GM23338 (cell line): ENCODE data around the gene TEKTIP1.

Source experiments
- CREB1 ChIP-seq: fragments of 250-450 bp; sonication (Bioruptor Pico); IDR thresholded peaks from 2 replicates; pipeline ENCODE4 v1.5.0; 2020; ENCODE audit warnings: low read depth, mild to moderate bottlenecking, moderate library complexity
- EZH2 ChIP-seq: fragments of 200-600 bp; sonication (generic); IDR thresholded peaks from one replicate; pipeline ENCODE4 v1.8.0; 2017; ENCODE audit warnings: antibody characterized with exemption, mild to moderate bottlenecking, low read depth; ENCODE audit not compliant: unreplicated experiment
- EZH2phosphoT487 ChIP-seq: fragments of 200-600 bp; sonication (generic); IDR thresholded peaks from one replicate; pipeline ENCODE4 v1.8.1; 2018; ENCODE audit warnings: antibody characterized with exemption; ENCODE audit not compliant: unreplicated experiment
- JUNB ChIP-seq: IDR thresholded peaks from one replicate; pipeline ENCODE4 v1.6.1; 2016; ENCODE audit warnings: antibody characterized with exemption; ENCODE audit not compliant: unreplicated experiment
- NANOG ChIP-seq: IDR thresholded peaks from 2 replicates; pipeline ENCODE4 v1.6.1; 2016; ENCODE audit warnings: antibody characterized with exemption, borderline replicate concordance
- POLR2AphosphoS5 ChIP-seq: IDR thresholded peaks from 2 replicates; pipeline ENCODE4 v1.6.1; 2016; ENCODE audit warnings: antibody characterized with exemption, low read depth
- REST ChIP-seq: IDR thresholded peaks from one replicate; pipeline ENCODE4 v1.6.1; 2018; ENCODE audit warnings: antibody characterized with exemption; ENCODE audit not compliant: unreplicated experiment
- STAT1 ChIP-seq: IDR thresholded peaks from one replicate; pipeline ENCODE4 v1.6.1; 2016; ENCODE audit warnings: antibody characterized with exemption; ENCODE audit not compliant: unreplicated experiment
- ZNF114 ChIP-seq: fragments of 250-450 bp; sonication (Bioruptor Pico); IDR thresholded peaks from 2 replicates; pipeline ENCODE4 v1.5.0; 2020; ENCODE audit warnings: mild to moderate bottlenecking, moderate library complexity
- ZNF331 ChIP-seq: fragments of 250-450 bp; sonication (Bioruptor Pico); IDR thresholded peaks from 2 replicates; pipeline ENCODE4 v1.5.0; 2020; ENCODE audit warnings: low read depth, mild to moderate bottlenecking, moderate library complexity
- TF ChIP-seq, protein P1 (sequence below), 2 experiments: fragments of 200-600 bp in 1 of 2; sonication (generic) in 1 of 2; conservative IDR thresholded peaks; 2 replicates each; pipeline versions ENCODE4 v1.5.1 to v1.6.1; 2016 to 2017; ENCODE audit warnings: antibody characterized with exemption in 2 of 2, low read depth in 2 of 2, mild to moderate bottlenecking in 2 of 2, moderate library complexity in 1 of 2
- TF ChIP-seq, protein P2 (sequence below): IDR thresholded peaks from 2 replicates; pipeline ENCODE4 v1.6.1; 2016; ENCODE audit warnings: antibody characterized with exemption
- TF ChIP-seq, protein P3 (sequence below): fragments of 250-450 bp; sonication (Bioruptor Pico); IDR thresholded peaks from 2 replicates; pipeline ENCODE4 v1.5.0; 2020; ENCODE audit warnings: mild to moderate bottlenecking, moderate library complexity

- TF ChIP-seq, protein P1, sequence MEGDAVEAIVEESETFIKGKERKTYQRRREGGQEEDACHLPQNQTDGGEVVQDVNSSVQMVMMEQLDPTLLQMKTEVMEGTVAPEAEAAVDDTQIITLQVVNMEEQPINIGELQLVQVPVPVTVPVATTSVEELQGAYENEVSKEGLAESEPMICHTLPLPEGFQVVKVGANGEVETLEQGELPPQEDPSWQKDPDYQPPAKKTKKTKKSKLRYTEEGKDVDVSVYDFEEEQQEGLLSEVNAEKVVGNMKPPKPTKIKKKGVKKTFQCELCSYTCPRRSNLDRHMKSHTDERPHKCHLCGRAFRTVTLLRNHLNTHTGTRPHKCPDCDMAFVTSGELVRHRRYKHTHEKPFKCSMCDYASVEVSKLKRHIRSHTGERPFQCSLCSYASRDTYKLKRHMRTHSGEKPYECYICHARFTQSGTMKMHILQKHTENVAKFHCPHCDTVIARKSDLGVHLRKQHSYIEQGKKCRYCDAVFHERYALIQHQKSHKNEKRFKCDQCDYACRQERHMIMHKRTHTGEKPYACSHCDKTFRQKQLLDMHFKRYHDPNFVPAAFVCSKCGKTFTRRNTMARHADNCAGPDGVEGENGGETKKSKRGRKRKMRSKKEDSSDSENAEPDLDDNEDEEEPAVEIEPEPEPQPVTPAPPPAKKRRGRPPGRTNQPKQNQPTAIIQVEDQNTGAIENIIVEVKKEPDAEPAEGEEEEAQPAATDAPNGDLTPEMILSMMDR (conservative IDR thresholded peaks at IDR 0.05; ENCODE audit: low read depth in 2 of 2) = no peak
- TF ChIP-seq POLR2AphosphoS5 (no peak), REST (no peak), EZH2 (no peak), ZNF331 (CRISPR knock-in tag) (no peak), CREB1 (CRISPR knock-in tag) (no peak), ZNF114 (CRISPR knock-in tag) (no peak), JUNB (no peak), EZH2phosphoT487 (no peak), STAT1 (no peak), NANOG (no peak)
- TF ChIP-seq, protein P2, sequence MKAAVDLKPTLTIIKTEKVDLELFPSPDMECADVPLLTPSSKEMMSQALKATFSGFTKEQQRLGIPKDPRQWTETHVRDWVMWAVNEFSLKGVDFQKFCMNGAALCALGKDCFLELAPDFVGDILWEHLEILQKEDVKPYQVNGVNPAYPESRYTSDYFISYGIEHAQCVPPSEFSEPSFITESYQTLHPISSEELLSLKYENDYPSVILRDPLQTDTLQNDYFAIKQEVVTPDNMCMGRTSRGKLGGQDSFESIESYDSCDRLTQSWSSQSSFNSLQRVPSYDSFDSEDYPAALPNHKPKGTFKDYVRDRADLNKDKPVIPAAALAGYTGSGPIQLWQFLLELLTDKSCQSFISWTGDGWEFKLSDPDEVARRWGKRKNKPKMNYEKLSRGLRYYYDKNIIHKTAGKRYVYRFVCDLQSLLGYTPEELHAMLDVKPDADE = no peak
- TF ChIP-seq, protein P3, sequence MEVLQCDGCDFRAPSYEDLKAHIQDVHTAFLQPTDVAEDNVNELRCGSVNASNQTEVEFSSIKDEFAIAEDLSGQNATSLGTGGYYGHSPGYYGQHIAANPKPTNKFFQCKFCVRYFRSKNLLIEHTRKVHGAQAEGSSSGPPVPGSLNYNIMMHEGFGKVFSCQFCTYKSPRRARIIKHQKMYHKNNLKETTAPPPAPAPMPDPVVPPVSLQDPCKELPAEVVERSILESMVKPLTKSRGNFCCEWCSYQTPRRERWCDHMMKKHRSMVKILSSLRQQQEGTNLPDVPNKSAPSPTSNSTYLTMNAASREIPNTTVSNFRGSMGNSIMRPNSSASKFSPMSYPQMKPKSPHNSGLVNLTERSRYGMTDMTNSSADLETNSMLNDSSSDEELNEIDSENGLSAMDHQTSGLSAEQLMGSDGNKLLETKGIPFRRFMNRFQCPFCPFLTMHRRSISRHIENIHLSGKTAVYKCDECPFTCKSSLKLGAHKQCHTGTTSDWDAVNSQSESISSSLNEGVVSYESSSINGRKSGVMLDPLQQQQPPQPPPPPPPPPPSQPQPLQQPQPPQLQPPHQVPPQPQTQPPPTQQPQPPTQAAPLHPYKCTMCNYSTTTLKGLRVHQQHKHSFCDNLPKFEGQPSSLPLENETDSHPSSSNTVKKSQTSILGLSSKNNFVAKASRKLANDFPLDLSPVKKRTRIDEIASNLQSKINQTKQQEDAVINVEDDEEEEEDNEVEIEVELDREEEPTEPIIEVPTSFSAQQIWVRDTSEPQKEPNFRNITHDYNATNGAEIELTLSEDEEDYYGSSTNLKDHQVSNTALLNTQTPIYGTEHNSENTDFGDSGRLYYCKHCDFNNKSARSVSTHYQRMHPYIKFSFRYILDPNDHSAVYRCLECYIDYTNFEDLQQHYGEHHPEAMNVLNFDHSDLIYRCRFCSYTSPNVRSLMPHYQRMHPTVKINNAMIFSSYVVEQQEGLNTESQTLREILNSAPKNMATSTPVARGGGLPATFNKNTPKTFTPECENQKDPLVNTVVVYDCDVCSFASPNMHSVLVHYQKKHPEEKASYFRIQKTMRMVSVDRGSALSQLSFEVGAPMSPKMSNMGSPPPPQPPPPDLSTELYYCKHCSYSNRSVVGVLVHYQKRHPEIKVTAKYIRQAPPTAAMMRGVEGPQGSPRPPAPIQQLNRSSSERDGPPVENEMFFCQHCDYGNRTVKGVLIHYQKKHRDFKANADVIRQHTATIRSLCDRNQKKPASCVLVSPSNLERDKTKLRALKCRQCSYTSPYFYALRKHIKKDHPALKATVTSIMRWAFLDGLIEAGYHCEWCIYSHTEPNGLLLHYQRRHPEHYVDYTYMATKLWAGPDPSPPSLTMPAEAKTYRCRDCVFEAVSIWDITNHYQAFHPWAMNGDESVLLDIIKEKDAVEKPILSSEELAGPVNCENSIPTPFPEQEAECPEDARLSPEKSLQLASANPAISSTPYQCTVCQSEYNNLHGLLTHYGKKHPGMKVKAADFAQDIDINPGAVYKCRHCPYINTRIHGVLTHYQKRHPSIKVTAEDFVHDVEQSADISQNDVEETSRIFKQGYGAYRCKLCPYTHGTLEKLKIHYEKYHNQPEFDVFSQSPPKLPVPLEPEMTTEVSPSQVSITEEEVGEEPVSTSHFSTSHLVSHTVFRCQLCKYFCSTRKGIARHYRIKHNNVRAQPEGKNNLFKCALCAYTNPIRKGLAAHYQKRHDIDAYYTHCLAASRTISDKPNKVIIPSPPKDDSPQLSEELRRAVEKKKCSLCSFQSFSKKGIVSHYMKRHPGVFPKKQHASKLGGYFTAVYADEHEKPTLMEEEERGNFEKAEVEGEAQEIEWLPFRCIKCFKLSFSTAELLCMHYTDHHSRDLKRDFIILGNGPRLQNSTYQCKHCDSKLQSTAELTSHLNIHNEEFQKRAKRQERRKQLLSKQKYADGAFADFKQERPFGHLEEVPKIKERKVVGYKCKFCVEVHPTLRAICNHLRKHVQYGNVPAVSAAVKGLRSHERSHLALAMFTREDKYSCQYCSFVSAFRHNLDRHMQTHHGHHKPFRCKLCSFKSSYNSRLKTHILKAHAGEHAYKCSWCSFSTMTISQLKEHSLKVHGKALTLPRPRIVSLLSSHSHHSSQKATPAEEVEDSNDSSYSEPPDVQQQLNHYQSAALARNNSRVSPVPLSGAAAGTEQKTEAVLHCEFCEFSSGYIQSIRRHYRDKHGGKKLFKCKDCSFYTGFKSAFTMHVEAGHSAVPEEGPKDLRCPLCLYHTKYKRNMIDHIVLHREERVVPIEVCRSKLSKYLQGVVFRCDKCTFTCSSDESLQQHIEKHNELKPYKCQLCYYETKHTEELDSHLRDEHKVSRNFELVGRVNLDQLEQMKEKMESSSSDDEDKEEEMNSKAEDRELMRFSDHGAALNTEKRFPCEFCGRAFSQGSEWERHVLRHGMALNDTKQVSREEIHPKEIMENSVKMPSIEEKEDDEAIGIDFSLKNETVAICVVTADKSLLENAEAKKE = no peak
Observed at GRCh38 chr19:3533563-3534216, 5.3 kb upstream of the TEKTIP1 start.
